Gastrocnemius medialis (tissue), 4 donors: ENCODE data around the gene MUC16.

Source experiments
- POLR2A ChIP-seq, 2 donors: fragments of 450-650 bp; IDR thresholded peaks; one replicate each; pipeline ENCODE4 v1.6.1; 2017; ENCODE audit warnings: antibody characterized with exemption in 2 of 2, mild to moderate bottlenecking in 2 of 2, moderate library complexity in 2 of 2
- TF ChIP-seq, protein P1 (sequence below), 5 experiments: fragments of 450-650 bp in 3 of 5; fragments of 200-600 bp in 2 of 5; sonication (generic) in 2 of 5; IDR thresholded peaks in 4 of 5; conservative IDR thresholded peaks in 1 of 5; 1 replicate in 4 of 5; 2 replicates in 1 of 5; pipeline ENCODE4 v1.5.1; 2016 to 2019; ENCODE audit warnings: antibody characterized with exemption in 5 of 5, mild to moderate bottlenecking in 3 of 5, moderate library complexity in 3 of 5

GRCh38 chr19:9043524-9043923, 33.3 kb upstream of the MUC16 start:
- TF ChIP-seq, protein P1, sequence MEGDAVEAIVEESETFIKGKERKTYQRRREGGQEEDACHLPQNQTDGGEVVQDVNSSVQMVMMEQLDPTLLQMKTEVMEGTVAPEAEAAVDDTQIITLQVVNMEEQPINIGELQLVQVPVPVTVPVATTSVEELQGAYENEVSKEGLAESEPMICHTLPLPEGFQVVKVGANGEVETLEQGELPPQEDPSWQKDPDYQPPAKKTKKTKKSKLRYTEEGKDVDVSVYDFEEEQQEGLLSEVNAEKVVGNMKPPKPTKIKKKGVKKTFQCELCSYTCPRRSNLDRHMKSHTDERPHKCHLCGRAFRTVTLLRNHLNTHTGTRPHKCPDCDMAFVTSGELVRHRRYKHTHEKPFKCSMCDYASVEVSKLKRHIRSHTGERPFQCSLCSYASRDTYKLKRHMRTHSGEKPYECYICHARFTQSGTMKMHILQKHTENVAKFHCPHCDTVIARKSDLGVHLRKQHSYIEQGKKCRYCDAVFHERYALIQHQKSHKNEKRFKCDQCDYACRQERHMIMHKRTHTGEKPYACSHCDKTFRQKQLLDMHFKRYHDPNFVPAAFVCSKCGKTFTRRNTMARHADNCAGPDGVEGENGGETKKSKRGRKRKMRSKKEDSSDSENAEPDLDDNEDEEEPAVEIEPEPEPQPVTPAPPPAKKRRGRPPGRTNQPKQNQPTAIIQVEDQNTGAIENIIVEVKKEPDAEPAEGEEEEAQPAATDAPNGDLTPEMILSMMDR (IDR thresholded peaks at IDR 0.05 in 4 of 5, conservative IDR thresholded peaks at IDR 0.05 in 1 of 5): no peak
- TF ChIP-seq POLR2A (IDR thresholded peaks at IDR 0.05): no peak
